DMS 273 (cell line): ENCODE results near the gene ALG12.

Experiments used
- DNase-seq: peaks from one replicate; lab custom pipeline; 2025; ENCODE audit not compliant: unreplicated experiment; lab: John Stamatoyannopoulos, UW

Gene ALG12

GRCh38 chr22:49930596-49931412 lies 12.6 kb upstream of the ALG12 start:
- DNase-seq = peak; percentile 66

- DNase-seq = peak; percentile 40
Observed at GRCh38 chr22:49929994-49930575, 11.8 kb upstream of the ALG12 start.

- DNase-seq = peak; percentile 74
Observed at GRCh38 chr22:49929211-49929979, 11.2 kb upstream of the ALG12 start.

- no peak for DNase-seq
Observed at GRCh38 chr22:49928555-49929210, 10.4 kb upstream of the ALG12 start.

- no peak for DNase-seq
Observed at GRCh38 chr22:49928185-49928495, 9.9 kb upstream of the ALG12 start.

- no peak for DNase-seq
Observed at GRCh38 chr22:49927483-49928184, 9.4 kb upstream of the ALG12 start.

- DNase-seq = no peak
Observed at GRCh38 chr22:49926916-49927315, 8.7 kb upstream of the ALG12 start.

- DNase-seq = no peak
Observed at GRCh38 chr22:49925525-49926128, 7.4 kb upstream of the ALG12 start.

- no peak for DNase-seq
Observed at GRCh38 chr22:49924113-49924833, 6.0 kb upstream of the ALG12 start.

- DNase-seq = no peak
Observed at GRCh38 chr22:49923445-49923844, 5.2 kb upstream of the ALG12 start.

GRCh38 chr22:49922926-49923325 lies 4.7 kb upstream of the ALG12 start:
- no peak for DNase-seq

- no peak for DNase-seq
Observed at GRCh38 chr22:49922484-49922883, 4.2 kb upstream of the ALG12 start.

- no peak for DNase-seq
Observed at GRCh38 chr22:49921508-49922278, 3.5 kb upstream of the ALG12 start.

- no peak for DNase-seq
Observed at GRCh38 chr22:49920859-49921258, 2.6 kb upstream of the ALG12 start.

- no peak for DNase-seq
Observed at GRCh38 chr22:49918911-49919881, 958 bp upstream of the ALG12 start.

- DNase-seq = no peak
Observed at GRCh38 chr22:49916831-49917230, 1.4 kb downstream of the ALG12 start.

- no peak for DNase-seq
Observed at GRCh38 chr22:49915610-49916009, 2.6 kb downstream of the ALG12 start.

GRCh38 chr22:49914256-49914655 lies 4.0 kb downstream of the ALG12 start:
- no peak for DNase-seq
